ENCODE results near the gene CLDN19.
"Not testable (repeated sequence)": the region's sequence is repeated elsewhere in the genome, so short reads cannot be mapped to it uniquely, and the experiment has no call there.

The CLDN19 gene

DNA sequence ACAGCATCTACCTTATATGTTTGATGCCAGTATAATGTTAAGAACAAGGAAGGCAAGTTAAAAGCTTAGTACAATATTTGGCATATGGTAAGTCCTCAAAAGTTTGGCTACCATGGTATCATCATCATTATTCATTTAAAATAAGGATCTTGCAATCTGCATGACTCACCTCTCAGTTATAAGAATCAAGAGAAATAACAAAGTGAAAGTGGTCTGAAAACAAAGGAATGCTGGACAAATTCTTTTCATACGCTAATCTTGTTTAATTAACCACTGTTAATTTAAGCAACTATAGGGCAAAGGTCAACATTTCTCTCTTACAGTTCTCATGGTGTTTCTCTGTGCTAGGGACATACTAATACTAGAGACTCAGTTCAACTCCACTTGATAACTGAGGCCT lies 13.0 kb upstream of the CLDN19 start:
- TF ChIP-seq, protein P1, sequence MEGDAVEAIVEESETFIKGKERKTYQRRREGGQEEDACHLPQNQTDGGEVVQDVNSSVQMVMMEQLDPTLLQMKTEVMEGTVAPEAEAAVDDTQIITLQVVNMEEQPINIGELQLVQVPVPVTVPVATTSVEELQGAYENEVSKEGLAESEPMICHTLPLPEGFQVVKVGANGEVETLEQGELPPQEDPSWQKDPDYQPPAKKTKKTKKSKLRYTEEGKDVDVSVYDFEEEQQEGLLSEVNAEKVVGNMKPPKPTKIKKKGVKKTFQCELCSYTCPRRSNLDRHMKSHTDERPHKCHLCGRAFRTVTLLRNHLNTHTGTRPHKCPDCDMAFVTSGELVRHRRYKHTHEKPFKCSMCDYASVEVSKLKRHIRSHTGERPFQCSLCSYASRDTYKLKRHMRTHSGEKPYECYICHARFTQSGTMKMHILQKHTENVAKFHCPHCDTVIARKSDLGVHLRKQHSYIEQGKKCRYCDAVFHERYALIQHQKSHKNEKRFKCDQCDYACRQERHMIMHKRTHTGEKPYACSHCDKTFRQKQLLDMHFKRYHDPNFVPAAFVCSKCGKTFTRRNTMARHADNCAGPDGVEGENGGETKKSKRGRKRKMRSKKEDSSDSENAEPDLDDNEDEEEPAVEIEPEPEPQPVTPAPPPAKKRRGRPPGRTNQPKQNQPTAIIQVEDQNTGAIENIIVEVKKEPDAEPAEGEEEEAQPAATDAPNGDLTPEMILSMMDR (conservative IDR thresholded peaks at IDR 0.05; ENCODE audit: control insufficient read depth, insufficient read depth, low read depth, low read length): no peak
- DNase-seq (ENCODE audit: low read depth): peak; percentile 78

DNA sequence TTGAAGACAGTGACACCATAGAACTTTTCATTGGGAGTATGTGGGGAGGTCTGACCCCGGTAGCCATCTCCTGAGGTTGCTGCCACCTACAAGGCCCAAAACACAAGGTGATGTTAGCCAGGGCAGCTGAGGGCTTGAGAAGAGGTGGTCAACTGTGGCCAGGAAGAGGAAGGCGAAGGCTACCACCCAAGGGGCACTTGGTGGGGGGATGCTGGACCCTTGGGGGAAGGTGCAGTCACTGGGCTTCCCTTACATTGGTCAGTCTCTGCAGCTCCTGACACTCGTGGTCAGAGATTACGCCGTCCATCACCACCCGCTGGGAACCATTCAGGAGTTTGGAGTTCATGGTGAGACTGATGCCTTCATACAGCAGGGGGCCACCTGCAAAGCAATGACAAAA lies 12.2 kb upstream of the CLDN19 start:
- TF ChIP-seq, protein P1 (conservative IDR thresholded peaks at IDR 0.05; ENCODE audit: control insufficient read depth, insufficient read depth, low read depth, low read length): no peak
- DNase-seq (ENCODE audit: low read depth): no peak

More for the DNA sequence above, 13.0 kb upstream of the CLDN19 start:
- H3K4me3 ChIP-seq (ENCODE audit: control insufficient read depth, low read depth, low read length): no peak overlapping the region

DNA sequence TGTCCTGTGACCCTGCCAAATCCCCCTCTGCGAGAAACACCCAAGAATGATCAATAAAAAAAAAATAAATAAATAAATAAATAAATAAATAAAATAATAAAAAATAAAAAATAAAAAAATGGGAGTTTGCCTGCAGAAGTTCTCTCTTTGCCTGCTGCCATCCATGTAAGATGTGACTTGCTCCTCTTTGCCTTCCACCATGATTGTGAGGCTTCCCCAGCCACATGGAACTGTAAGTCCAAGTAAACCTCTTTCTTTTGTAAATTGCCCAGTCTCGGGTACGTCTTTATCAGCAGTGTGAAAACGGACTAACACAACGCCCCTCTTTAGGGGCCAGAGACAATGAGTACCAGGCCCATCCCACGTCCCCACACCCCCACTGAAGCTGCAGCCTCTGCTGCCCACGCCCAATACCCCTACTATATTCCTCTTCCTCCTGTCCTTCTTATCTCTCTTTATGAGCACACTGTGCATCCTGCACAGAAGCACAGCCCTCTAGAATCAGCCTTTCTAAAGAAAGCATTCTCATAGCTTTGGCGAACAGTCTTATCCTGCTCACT lies 11.6 kb upstream of the CLDN19 start:
- not testable (repeated sequence) for H3K4me3 ChIP-seq (ENCODE audit: control insufficient read depth, low read depth, low read length); DNase-seq (ENCODE audit: low read depth)

More for the DNA sequence above, 12.2 kb upstream of the CLDN19 start:
- H3K4me3 ChIP-seq (ENCODE audit: control insufficient read depth, low read depth, low read length): no peak overlapping the region

DNA sequence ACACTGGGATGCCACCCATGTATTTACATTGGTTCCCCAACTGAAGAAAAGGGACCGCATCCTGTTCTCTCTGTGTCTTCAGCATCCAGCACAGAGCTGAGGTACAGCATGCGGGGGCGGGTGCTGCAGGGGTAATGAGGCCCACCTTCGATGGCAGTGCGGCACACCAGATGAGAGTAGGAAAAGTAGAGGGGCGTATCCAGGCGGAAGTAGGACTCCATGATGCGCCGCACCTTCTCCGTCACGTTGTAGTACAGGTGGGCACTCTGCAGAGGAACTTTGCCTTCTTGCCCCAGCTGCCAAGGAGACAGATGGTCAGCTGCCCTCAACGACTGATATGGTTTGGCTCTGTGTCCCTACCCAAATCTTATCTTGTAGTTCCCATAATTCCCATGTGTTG lies 10.0 kb upstream of the CLDN19 start:
- no peak for DNase-seq (ENCODE audit: low read depth)
- TF ChIP-seq, protein P1 (conservative IDR thresholded peaks at IDR 0.05; ENCODE audit: control insufficient read depth, insufficient read depth, low read depth, low read length): no peak

DNA sequence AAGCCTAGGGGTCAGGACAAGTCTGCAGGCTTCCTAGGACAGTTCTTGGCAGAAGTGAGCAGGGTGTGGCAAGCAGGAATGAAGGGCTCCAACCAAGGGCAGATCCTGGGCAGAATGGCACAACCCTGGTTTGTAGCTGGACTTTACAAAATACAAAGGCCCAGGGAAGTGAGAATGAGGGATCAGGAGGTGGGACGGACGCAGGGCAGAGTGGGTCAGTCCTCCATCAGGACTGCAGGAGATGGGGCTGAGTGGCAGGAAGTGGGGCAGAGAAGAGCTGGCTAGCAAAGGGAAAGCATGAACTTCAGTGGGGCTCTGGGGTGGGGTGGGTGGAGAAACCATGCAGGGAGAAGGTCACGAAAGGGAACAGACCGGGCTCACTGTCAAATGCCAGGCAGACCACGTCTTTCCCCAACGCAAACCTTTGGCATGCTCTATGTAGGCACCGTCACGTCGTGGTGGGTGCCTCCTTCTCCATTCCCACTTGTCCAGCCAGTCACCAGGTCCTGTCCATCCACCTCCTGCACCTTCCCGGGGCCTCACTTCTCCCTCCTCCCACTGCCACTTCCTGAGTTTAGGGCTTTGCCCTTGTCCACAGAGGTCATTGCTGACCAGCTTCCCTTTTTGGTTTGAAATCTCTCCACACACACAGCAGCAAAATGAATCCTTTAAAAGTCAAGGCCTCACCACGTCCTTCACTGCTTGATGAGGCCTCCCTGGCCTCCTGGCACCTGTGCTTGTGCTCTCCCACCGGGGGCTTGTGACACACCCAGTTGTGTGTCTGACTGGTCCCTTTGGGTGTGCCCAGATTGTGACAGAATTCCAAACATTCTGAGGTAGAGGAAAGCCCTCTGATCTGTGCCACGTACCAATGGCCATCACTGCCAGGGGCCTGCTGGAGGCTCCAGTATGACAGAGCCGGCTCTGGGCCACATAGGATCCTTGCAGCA lies 8.7 kb upstream of the CLDN19 start:
- H3K4me3 ChIP-seq (ENCODE audit: control insufficient read depth, low read depth, low read length): no peak overlapping the region
- TF ChIP-seq, protein P1 (conservative IDR thresholded peaks at IDR 0.05; ENCODE audit: control insufficient read depth, insufficient read depth, low read depth, low read length): no peak
- DNase-seq (ENCODE audit: low read depth): no peak

More for the DNA sequence above, 10.0 kb upstream of the CLDN19 start:
- no peak overlapping the region for H3K4me3 ChIP-seq (ENCODE audit: control insufficient read depth, low read depth, low read length)

DNA sequence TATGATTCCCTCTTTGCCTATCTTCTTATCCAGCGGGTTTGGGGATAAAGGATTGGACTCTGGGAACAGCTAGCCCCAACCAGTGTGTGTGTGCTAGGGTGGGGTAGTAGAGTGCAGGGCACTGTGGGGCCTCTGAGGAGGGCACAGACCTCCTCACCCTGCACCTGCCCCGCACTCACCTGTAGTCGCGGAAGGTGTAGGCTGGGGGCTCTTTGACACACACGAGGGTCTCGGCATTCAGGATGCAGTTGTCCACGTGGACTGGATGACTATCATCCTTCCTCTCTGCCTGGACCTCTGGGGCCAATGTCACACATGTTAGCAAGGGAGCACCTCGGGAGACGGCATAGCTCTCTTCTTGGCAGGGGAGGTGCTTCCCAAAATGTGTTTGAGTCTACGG lies 8.0 kb upstream of the CLDN19 start:
- no peak overlapping the region for H3K4me3 ChIP-seq (ENCODE audit: control insufficient read depth, low read depth, low read length)
- no peak for DNase-seq (ENCODE audit: low read depth)
- TF ChIP-seq, protein P1 (conservative IDR thresholded peaks at IDR 0.05; ENCODE audit: control insufficient read depth, insufficient read depth, low read depth, low read length): no peak

DNA sequence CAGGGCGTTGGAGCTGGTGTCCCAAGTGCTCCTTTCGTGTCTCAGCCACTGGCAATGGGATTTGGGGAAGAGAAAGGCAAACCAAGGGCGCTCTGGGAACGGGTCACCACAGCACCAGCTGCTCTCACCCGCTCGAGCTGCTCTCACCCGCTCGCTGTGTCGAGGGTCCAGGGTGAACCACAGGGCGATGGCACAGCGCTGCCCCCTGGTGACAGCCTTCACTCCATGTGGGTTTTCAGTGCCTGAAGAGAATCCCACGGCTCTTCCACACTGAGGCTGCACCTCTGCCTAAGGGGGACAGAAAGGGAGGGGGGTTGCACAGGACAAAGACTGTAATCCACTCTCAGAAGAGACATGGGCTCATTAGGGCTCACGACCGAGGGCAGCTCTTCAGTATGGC lies 7.1 kb upstream of the CLDN19 start:
- TF ChIP-seq, protein P1 (conservative IDR thresholded peaks at IDR 0.05; ENCODE audit: control insufficient read depth, insufficient read depth, low read depth, low read length): peak; percentile 55
- DNase-seq (ENCODE audit: low read depth): peak; percentile 24
- H3K4me3 ChIP-seq (ENCODE audit: control insufficient read depth, low read depth, low read length): no peak overlapping the region

All from fibroblast of mammary gland (primary cell).